Stimulated activated CD4-positive, alpha-beta T cell treated with anti-CD3 and anti-CD28 coated beads, Interleukin-12 subunit alpha, Interleukin-12 subunit beta, amount 100 ng/mL, for 24 hours (primary cell): Measurements from ENCODE around the gene INPP5K.
A peak's percentile ranks its signal among the peaks of the same experiment; 100 is the strongest.
"Not testable (repeated sequence)": the region's sequence is repeated elsewhere in the genome, so short reads cannot be mapped to it uniquely, and the experiment has no call there.

Experiments used
- DNase-seq, 2 experiments: peaks; one replicate each; pipeline ENCODE4 v3.0.0-alpha.2; 2020; ENCODE audit warnings: low read depth in 2 of 2

Gene INPP5K

GRCh38 chr17:1464186-1464585, 52.2 kb downstream of the INPP5K start:
- no peak for DNase-seq

GRCh38 chr17:1462164-1463112, 54.0 kb downstream of the INPP5K start:
- peak in 1 of 2 experiments; percentile 11 for DNase-seq

- DNase-seq, result no peak
Observed at GRCh38 chr17:1461198-1461944, 55.0 kb downstream of the INPP5K start.

GRCh38 chr17:1460233-1460632, 56.2 kb downstream of the INPP5K start:
- DNase-seq, result no peak

- DNase-seq, result peak; percentile 97 to 98
Observed at GRCh38 chr17:1455797-1456599, 60.4 kb downstream of the INPP5K start, which contains the start of gene CRK. Gene CRK, minus strand, starts transcription at chr17:1456232. Its CDS starts 115 bp downstream, at chr17:1456117.

GRCh38 chr17:1455291-1455796, 61.1 kb downstream of the INPP5K start:
- peak in 1 of 2 experiments; percentile 35 for DNase-seq

GRCh38 chr17:1454541-1454940, 61.9 kb downstream of the INPP5K start:
- no peak for DNase-seq

GRCh38 chr17:1453694-1454093, 62.7 kb downstream of the INPP5K start:
- not testable (repeated sequence) for DNase-seq

GRCh38 chr17:1452836-1453235, 63.6 kb downstream of the INPP5K start:
- no peak for DNase-seq

- not testable (repeated sequence) for DNase-seq
Observed at GRCh38 chr17:1450261-1450660, 66.2 kb downstream of the INPP5K start.

- DNase-seq, result no peak
Observed at GRCh38 chr17:1449412-1449967, 66.9 kb downstream of the INPP5K start.

- DNase-seq, result no peak
Observed at GRCh38 chr17:1447052-1447451, 69.4 kb downstream of the INPP5K start.

- no peak for DNase-seq
Observed at GRCh38 chr17:1446201-1446600, 70.2 kb downstream of the INPP5K start.

- not testable (repeated sequence) for DNase-seq
Observed at GRCh38 chr17:1445695-1446094, 70.7 kb downstream of the INPP5K start.
